Measurements from ENCODE around the gene DNAH10.

The DNAH10 gene, protein sequence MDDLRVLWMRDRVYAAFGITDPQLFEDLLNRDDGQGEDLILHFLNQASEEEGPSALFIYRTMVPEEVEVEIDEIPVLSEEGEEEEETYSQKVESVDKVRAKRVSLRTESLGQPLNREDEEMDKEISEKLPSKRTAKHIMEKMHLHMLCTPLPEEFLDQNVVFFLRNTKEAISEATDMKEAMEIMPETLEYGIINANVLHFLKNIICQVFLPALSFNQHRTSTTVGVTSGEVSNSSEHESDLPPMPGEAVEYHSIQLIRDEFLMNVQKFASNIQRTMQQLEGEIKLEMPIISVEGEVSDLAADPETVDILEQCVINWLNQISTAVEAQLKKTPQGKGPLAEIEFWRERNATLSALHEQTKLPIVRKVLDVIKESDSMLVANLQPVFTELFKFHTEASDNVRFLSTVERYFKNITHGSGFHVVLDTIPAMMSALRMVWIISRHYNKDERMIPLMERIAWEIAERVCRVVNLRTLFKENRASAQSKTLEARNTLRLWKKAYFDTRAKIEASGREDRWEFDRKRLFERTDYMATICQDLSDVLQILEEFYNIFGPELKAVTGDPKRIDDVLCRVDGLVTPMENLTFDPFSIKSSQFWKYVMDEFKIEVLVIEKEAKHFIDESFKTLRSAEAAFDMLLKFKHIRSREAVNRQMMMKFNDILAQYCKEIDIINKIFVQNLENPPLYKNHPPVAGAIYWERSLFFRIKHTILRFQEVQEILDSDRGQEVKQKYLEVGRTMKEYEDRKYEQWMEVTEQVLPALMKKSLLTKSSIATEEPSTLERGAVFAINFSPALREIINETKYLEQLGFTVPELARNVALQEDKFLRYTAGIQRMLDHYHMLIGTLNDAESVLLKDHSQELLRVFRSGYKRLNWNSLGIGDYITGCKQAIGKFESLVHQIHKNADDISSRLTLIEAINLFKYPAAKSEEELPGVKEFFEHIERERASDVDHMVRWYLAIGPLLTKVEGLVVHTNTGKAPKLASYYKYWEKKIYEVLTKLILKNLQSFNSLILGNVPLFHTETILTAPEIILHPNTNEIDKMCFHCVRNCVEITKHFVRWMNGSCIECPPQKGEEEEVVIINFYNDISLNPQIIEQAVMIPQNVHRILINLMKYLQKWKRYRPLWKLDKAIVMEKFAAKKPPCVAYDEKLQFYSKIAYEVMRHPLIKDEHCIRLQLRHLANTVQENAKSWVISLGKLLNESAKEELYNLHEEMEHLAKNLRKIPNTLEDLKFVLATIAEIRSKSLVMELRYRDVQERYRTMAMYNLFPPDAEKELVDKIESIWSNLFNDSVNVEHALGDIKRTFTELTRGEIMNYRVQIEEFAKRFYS (N-terminal part only)

DNA sequence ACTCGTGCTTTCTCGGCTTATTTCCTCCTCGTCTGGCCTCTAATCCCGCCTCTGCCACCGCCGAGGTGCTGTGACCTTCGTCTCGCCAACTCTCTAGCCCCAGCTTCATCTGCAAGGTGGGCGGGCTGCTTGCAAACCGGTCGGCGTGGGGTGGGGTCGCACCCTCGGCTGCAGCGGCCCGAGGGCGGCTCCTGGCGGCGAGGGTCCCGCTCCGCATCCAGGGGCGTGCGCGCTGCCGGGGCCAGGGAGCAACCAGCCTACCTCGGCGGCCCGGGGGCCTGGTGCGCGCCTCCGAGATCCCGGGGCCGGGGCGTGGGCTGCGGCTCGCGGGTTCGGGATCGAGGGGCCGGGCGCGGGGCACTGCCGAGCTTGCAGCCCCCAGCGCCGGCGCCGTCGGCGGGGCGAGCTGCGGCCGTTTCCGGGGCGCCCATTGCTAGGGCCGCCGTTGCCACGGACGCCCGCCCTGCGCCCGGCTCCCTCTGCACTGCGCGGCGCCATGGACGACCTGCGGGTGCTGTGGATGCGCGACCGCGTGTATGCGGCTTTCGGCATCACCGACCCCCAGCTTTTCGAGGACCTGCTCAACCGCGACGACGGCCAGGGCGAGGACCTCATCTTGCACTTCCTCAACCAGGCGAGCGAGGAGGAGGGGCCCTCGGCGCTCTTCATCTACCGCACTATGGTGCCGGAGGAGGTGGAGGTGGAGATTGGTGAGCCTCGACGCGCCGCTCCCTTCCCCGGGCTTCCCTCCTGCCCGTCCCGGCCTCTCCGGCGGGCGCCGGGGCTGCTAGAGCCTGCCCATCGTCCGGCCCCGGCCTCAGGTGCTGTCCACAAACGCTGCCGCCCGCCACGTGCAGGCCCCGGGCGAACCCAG lies at the start of gene DNAH10:
DNAH10 (plus strand) TSS at position 461 of the 874 bp plus-strand sequence; CDS start at position 497, 36 bp downstream.
- H3K27ac ChIP-seq (ENCODE audit: low read depth, low read length): no peak within 1 kb of the TSS

DNA sequence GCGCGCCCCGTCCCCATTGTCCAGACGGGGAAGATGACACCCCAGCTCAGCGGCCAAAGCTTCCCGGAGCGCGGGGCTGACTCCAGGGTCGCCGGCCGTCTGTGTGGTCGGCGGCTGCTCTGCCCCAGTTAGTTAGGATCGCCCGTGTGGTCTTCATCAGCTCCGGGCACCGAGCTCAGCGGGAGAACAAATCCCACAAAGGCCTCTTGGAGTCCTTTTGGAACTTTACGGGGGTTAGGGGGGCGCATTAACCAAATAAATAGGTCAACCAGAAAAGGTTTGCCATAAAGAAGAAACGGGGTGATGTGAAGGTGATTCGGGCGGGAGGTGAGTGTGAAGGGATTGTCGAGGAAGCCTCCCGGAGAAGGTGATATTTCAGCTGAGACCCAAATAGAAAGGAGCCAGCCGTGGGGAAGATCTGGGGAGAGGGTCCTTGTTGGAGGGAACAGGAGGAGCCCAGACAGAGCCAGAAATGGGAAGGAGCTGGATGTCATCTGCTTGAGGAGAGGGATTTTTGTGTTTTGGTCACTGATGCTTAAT lies 49.3 kb upstream of the DNAH10 start:
- Histone ChIP-seq H3K27me3 (ENCODE audit: control insufficient read depth, insufficient read depth, low read length) (no peaks in the 10 kb centered on the region), H3K36me3 (ENCODE audit: control insufficient read depth, insufficient read depth, low read length) (peaks cover 8% of the 10 kb centered on the region; the same call in 1 of the 2 replicates), H3K27ac (ENCODE audit: low read depth, low read length) (peak overlapping the region; percentile 78), H3K9ac (ENCODE audit: low read depth, low read length) (peak overlapping the region; percentile 92), H3K4me1 (ENCODE audit: control insufficient read depth, insufficient read depth, low read length) (peaks cover 14% of the 10 kb centered on the region), H3K9me3 (ENCODE audit: control insufficient read depth, insufficient read depth, low read length) (no peaks in the 10 kb centered on the region), H3K4me3 (ENCODE audit: low read depth, low read length) (peak overlapping the region; percentile 96)

More for the DNA sequence above, at the start of gene DNAH10:
- Histone ChIP-seq H3K4me3 (ENCODE audit: low read depth, low read length) (peak within 1 kb of the TSS; percentile 77), H3K36me3 (ENCODE audit: control insufficient read depth, insufficient read depth, low read length) (peaks cover 30% of the 10 kb centered on the region), H3K9ac (ENCODE audit: low read depth, low read length) (peak within 1 kb of the TSS; percentile 31; the same call in 1 of the 2 replicates), H3K9me3 (ENCODE audit: control insufficient read depth, insufficient read depth, low read length) (no peaks in the 10 kb centered on the region), H3K27me3 (ENCODE audit: control insufficient read depth, insufficient read depth, low read length) (peaks cover 3% of the 10 kb centered on the region), H3K4me1 (ENCODE audit: control insufficient read depth, insufficient read depth, low read length) (peaks cover 6% of the 10 kb centered on the region; the same call in 1 of the 2 replicates)

GRCh38 chr12:123713398-123713797 lies 48.7 kb upstream of the DNAH10 start:
- no peaks in the 10 kb centered on the region for H3K9me3 ChIP-seq (ENCODE audit: control insufficient read depth, insufficient read depth, low read length)
- peaks cover 14% of the 10 kb centered on the region for H3K4me1 ChIP-seq (ENCODE audit: control insufficient read depth, insufficient read depth, low read length)
- H3K27me3 ChIP-seq (ENCODE audit: control insufficient read depth, insufficient read depth, low read length): no peaks in the 10 kb centered on the region
- H3K27ac ChIP-seq (ENCODE audit: low read depth, low read length): no peak overlapping the region
- H3K4me3 ChIP-seq (ENCODE audit: low read depth, low read length): peak overlapping the region; percentile 96
- H3K36me3 ChIP-seq (ENCODE audit: control insufficient read depth, insufficient read depth, low read length): peaks cover 13% of the 10 kb centered on the region
- H3K9ac ChIP-seq (ENCODE audit: low read depth, low read length): peak overlapping the region; percentile 92

DNA sequence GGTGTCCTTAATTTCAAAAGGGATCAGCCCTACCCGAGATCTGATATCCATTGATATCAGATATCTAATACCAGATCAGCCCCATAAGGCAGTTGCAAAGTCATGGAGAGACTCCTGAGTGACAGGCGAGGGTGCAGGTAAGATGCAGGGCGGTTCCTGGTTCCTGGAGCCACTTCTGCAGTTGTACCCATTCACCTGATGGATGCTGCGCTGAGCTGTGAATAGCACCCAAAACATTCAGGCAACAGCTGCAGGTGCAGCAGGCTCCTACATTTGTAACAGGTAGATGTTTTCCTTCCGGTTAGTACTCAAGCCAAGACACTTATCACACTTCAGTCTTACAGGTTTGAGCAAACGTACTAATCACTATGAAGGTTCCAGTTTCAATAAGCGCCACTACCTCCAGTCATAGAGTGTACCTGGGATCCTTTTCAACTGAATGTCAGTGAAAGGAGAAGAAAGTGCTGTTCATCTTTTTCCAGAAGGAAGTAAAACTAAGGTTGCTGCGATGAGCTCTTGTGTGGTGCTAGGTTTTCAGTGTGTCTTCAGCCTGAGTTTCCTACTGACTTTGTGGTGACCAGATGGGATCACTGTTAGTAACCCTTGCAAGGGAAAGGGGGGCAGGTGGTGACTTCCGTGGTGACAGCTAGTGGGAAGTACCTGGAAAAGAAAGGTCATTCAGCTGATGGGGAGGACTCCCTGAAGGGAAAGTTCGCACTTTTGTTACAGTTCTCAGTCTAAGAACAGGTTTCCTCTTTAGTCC lies 48.1 kb upstream of the DNAH10 start:
- Histone ChIP-seq H3K36me3 (ENCODE audit: control insufficient read depth, insufficient read depth, low read length) (peaks cover 19% of the 10 kb centered on the region), H3K27ac (ENCODE audit: low read depth, low read length) (no peak overlapping the region), H3K4me1 (ENCODE audit: control insufficient read depth, insufficient read depth, low read length) (peaks cover 14% of the 10 kb centered on the region), H3K9me3 (ENCODE audit: control insufficient read depth, insufficient read depth, low read length) (no peaks in the 10 kb centered on the region), H3K9ac (ENCODE audit: low read depth, low read length) (peak overlapping the region; percentile 92; the same call in 1 of the 2 replicates), H3K27me3 (ENCODE audit: control insufficient read depth, insufficient read depth, low read length) (no peaks in the 10 kb centered on the region), H3K4me3 (ENCODE audit: low read depth, low read length) (peak overlapping the region; percentile 96)

DNA sequence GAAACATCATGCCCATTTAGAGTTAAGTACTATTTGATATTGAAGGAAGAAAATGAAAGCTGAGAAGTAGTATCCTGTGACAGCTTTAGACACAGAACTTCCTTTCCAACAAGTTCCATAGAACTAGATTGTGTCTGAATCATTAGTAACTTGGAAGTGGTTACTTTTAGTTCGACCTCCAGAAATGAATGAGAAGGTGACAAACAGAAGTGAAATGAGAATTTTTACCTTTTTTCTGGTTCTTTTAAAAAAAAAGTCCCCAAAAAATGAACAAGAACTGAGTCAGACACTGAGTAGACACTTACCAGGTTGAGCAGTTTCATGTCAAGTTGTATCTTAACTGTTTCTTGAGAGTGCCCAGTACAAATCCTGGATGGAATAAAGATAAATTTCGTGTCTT lies 46.9 kb upstream of the DNAH10 start:
- H3K27ac ChIP-seq (ENCODE audit: low read depth, low read length): no peak overlapping the region
- H3K36me3 ChIP-seq (ENCODE audit: control insufficient read depth, insufficient read depth, low read length): peaks cover 31% of the 10 kb centered on the region
- no peak overlapping the region for H3K4me3 ChIP-seq (ENCODE audit: low read depth, low read length)
- no peaks in the 10 kb centered on the region for H3K9me3 ChIP-seq (ENCODE audit: control insufficient read depth, insufficient read depth, low read length)
- no peak overlapping the region for H3K9ac ChIP-seq (ENCODE audit: low read depth, low read length)
- H3K27me3 ChIP-seq (ENCODE audit: control insufficient read depth, insufficient read depth, low read length): no peaks in the 10 kb centered on the region
- peaks cover 14% of the 10 kb centered on the region for H3K4me1 ChIP-seq (ENCODE audit: control insufficient read depth, insufficient read depth, low read length)

GRCh38 chr12:123717350-123717749 lies 44.8 kb upstream of the DNAH10 start:
- peaks cover 52% of the 10 kb centered on the region for H3K36me3 ChIP-seq (ENCODE audit: control insufficient read depth, insufficient read depth, low read length)
- H3K4me3 ChIP-seq (ENCODE audit: low read depth, low read length): no peak overlapping the region
- H3K4me1 ChIP-seq (ENCODE audit: control insufficient read depth, insufficient read depth, low read length): peaks cover 14% of the 10 kb centered on the region
- no peak overlapping the region for H3K27ac ChIP-seq (ENCODE audit: low read depth, low read length)
- no peak overlapping the region for H3K9ac ChIP-seq (ENCODE audit: low read depth, low read length)
- no peaks in the 10 kb centered on the region for H3K9me3 ChIP-seq (ENCODE audit: control insufficient read depth, insufficient read depth, low read length)
- H3K27me3 ChIP-seq (ENCODE audit: control insufficient read depth, insufficient read depth, low read length): no peaks in the 10 kb centered on the region

GRCh38 chr12:123720141-123720814 lies 41.8 kb upstream of the DNAH10 start:
- peak overlapping the region; percentile 4 for H3K27ac ChIP-seq (ENCODE audit: low read depth, low read length)
- no peak overlapping the region for H3K9ac ChIP-seq (ENCODE audit: low read depth, low read length)
- H3K4me1 ChIP-seq (ENCODE audit: control insufficient read depth, insufficient read depth, low read length): no peaks in the 10 kb centered on the region
- peaks cover 67% of the 10 kb centered on the region for H3K36me3 ChIP-seq (ENCODE audit: control insufficient read depth, insufficient read depth, low read length)
- H3K4me3 ChIP-seq (ENCODE audit: low read depth, low read length): no peak overlapping the region
- no peaks in the 10 kb centered on the region for H3K27me3 ChIP-seq (ENCODE audit: control insufficient read depth, insufficient read depth, low read length)
- no peaks in the 10 kb centered on the region for H3K9me3 ChIP-seq (ENCODE audit: control insufficient read depth, insufficient read depth, low read length)

DNA sequence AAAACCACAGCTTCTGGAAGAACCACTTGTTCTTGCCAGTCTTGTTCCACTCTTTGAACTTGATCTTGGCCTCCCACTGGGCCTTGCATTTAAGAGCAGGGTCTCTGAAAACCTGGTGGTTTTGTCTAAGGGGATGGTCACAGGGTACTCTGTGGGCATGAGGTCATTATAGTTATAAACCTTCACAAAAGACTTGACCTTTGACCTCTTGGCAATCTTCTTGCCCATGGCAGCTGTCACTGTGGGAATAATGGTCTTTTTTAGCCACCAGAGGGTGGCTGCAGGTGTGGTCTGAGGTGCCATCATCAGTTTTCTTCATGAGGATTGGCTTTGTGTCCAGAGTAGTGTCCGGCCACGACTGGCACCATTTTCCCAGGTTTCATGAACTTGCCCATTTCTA lies 40.9 kb upstream of the DNAH10 start:
- no peak overlapping the region for H3K27ac ChIP-seq (ENCODE audit: low read depth, low read length)
- no peaks in the 10 kb centered on the region for H3K27me3 ChIP-seq (ENCODE audit: control insufficient read depth, insufficient read depth, low read length)
- H3K4me1 ChIP-seq (ENCODE audit: control insufficient read depth, insufficient read depth, low read length): no peaks in the 10 kb centered on the region
- no peak overlapping the region for H3K9ac ChIP-seq (ENCODE audit: low read depth, low read length)
- peaks cover 77% of the 10 kb centered on the region for H3K36me3 ChIP-seq (ENCODE audit: control insufficient read depth, insufficient read depth, low read length)
- no peak overlapping the region for H3K4me3 ChIP-seq (ENCODE audit: low read depth, low read length)
- no peaks in the 10 kb centered on the region for H3K9me3 ChIP-seq (ENCODE audit: control insufficient read depth, insufficient read depth, low read length)

- no peaks in the 10 kb centered on the region for H3K27me3 ChIP-seq (ENCODE audit: control insufficient read depth, insufficient read depth, low read length)
- H3K27ac ChIP-seq (ENCODE audit: low read depth, low read length): no peak overlapping the region
- H3K36me3 ChIP-seq (ENCODE audit: control insufficient read depth, insufficient read depth, low read length): peaks cover 92% of the 10 kb centered on the region
- no peak overlapping the region for H3K9ac ChIP-seq (ENCODE audit: low read depth, low read length)
- no peaks in the 10 kb centered on the region for H3K4me1 ChIP-seq (ENCODE audit: control insufficient read depth, insufficient read depth, low read length)
- H3K9me3 ChIP-seq (ENCODE audit: control insufficient read depth, insufficient read depth, low read length): no peaks in the 10 kb centered on the region
- H3K4me3 ChIP-seq (ENCODE audit: low read depth, low read length): no peak overlapping the region
Measured at GRCh38 chr12:123723011-123723410, 39.1 kb upstream of the DNAH10 start.
